Activated naive CD8-positive, alpha-beta T cell (primary cell): Measurements from ENCODE around the gene VAMP4.

ENCODE experiments used
- H3K27ac Mint-ChIP-seq: one replicate; pipeline ENCODE4 v1.8.0; 2021; ENCODE audit warnings: mixed read lengths
- H3K27me3 Mint-ChIP-seq: one replicate; pipeline ENCODE4 v1.8.0; 2021; ENCODE audit warnings: mixed read lengths
- H3K36me3 Mint-ChIP-seq: one replicate; pipeline ENCODE4 v1.8.0; 2021; ENCODE audit warnings: mixed read lengths
- H3K4me1 Mint-ChIP-seq: one replicate; pipeline ENCODE4 v1.8.0; 2021; ENCODE audit warnings: low read depth, mixed read lengths
- H3K4me3 Mint-ChIP-seq: one replicate; pipeline ENCODE4 v1.8.0; 2021; ENCODE audit warnings: mild to moderate bottlenecking, mixed read lengths
- H3K9me3 Mint-ChIP-seq: one replicate; pipeline ENCODE4 v1.8.0; 2021; ENCODE audit warnings: low read depth, mixed read lengths

VAMP4 gene

GRCh38 chr1:171654942-171655745 is 86.7 kb downstream of the VAMP4 start:
- no peak overlapping the region for H3K27ac Mint-ChIP-seq
- peaks cover 12% of the 10 kb centered on the region for H3K27me3 Mint-ChIP-seq
- H3K4me1 Mint-ChIP-seq, result peaks cover 9% of the 10 kb centered on the region
- H3K9me3 Mint-ChIP-seq, result no peaks in the 10 kb centered on the region
- no peak overlapping the region for H3K4me3 Mint-ChIP-seq
- no peaks in the 10 kb centered on the region for H3K36me3 Mint-ChIP-seq

GRCh38 chr1:171654201-171654941 is 87.5 kb downstream of the VAMP4 start:
- Mint-ChIP-seq H3K27ac (no peak overlapping the region), H3K27me3 (peaks cover 12% of the 10 kb centered on the region), H3K4me3 (no peak overlapping the region), H3K9me3 (no peaks in the 10 kb centered on the region), H3K36me3 (no peaks in the 10 kb centered on the region), H3K4me1 (peaks cover 9% of the 10 kb centered on the region)

- no peaks in the 10 kb centered on the region for H3K36me3 Mint-ChIP-seq
- no peak overlapping the region for H3K27ac Mint-ChIP-seq
- peaks cover 12% of the 10 kb centered on the region for H3K27me3 Mint-ChIP-seq
- H3K9me3 Mint-ChIP-seq, result no peaks in the 10 kb centered on the region
- peaks cover 9% of the 10 kb centered on the region for H3K4me1 Mint-ChIP-seq
- no peak overlapping the region for H3K4me3 Mint-ChIP-seq
Measured at GRCh38 chr1:171653796-171654195, 88.1 kb downstream of the VAMP4 start.

- no peak within 1 kb of the TSS for H3K4me3 Mint-ChIP-seq
- H3K36me3 Mint-ChIP-seq, result no peaks in the 10 kb centered on the region
- H3K27ac Mint-ChIP-seq, result no peak within 1 kb of the TSS
- H3K4me1 Mint-ChIP-seq, result peaks cover 9% of the 10 kb centered on the region
- peaks cover 7% of the 10 kb centered on the region for H3K27me3 Mint-ChIP-seq
- H3K9me3 Mint-ChIP-seq, result no peaks in the 10 kb centered on the region
Measured at GRCh38 chr1:171652234-171652822, 89.5 kb downstream of the VAMP4 start, which contains the start of gene MYOC. Gene MYOC (minus strand): TSS chr1:171652688. CDS start chr1:171652611, 77 bp downstream.
